Panc1 (cell line): ENCODE data around the gene MRAS. TPM values are rescaled to one million over a fixed set of nuclear protein-coding genes. Genes with fewer than 3 reads are reported as not detected.

ENCODE experiments used
- ATAC-seq: fragments of 200-7000 bp; cut with Tn5 transposase; 2 replicates; pipeline ENCODE4 v1.9.1; 2020; ENCODE audit warnings: mild to moderate bottlenecking, moderate library complexity
- BruUV-seq: library from RNA; stranded (reverse); fragments of 400-500 nt; replicated peaks from 2 replicates; lab custom pipeline; 2021; lab: Mats Ljungman, UMichigan
- CTCF ChIA-PET: fragments of 300-600 bp; sonication (Branson Sonifier 250); formaldehyde crosslinking; loops from one replicate; lab custom pipeline; 2022; ENCODE audit warnings: antibody characterized with exemption; lab: Charles Lee
- POLR2A ChIA-PET: fragments of 300-600 bp; sonication (Branson Sonifier 250); formaldehyde crosslinking; loops from one replicate; lab custom pipeline; 2022; ENCODE audit warnings: antibody characterized with exemption; lab: Charles Lee
- DNase-seq: peaks from one replicate; pipeline ENCODE4 v3.0.0-alpha.2; 2010; ENCODE audit warnings: low read depth, low spot score
- H3K27ac ChIP-seq: 2 replicates; pipeline ENCODE4 v1.5.1; 2011; ENCODE audit warnings: mild to moderate bottlenecking, low read length, inconsistent platforms
- H3K27me3 ChIP-seq: fragments of 200-500 bp; sonication (Bioruptor generic); 2 replicates; pipeline ENCODE4 v1.6.0; 2014; ENCODE audit warnings: low read length, inconsistent platforms; ENCODE audit not compliant: control insufficient read depth, insufficient read depth
- H3K36me3 ChIP-seq: fragments of 200-500 bp; sonication (Bioruptor generic); 2 replicates; pipeline ENCODE4 v1.5.1; 2014; ENCODE audit warnings: inconsistent platforms, mild to moderate bottlenecking, low read length, moderate library complexity; ENCODE audit not compliant: control insufficient read depth, insufficient read depth
- H3K4me1 ChIP-seq: 2 replicates; pipeline ENCODE4 v1.5.1; 2011; ENCODE audit warnings: inconsistent platforms, mild to moderate bottlenecking, low read length, moderate library complexity; ENCODE audit not compliant: control insufficient read depth, insufficient read depth
- H3K4me3 ChIP-seq, 2 experiments: 2 replicates each; pipeline ENCODE4 v1.5.1; 2011 to 2012; ENCODE audit warnings: low read depth in 2 of 2, low read length in 2 of 2, mild to moderate bottlenecking in 2 of 2, inconsistent platforms in 1 of 2, moderate library complexity in 1 of 2
- H3K9me3 ChIP-seq: fragments of 200-500 bp; sonication (Bioruptor generic); 2 replicates; pipeline ENCODE4 v1.5.1; 2014; ENCODE audit warnings: low read depth, mild to moderate bottlenecking, inconsistent platforms, low read length, moderate library complexity; ENCODE audit not compliant: control insufficient read depth, insufficient read depth
- CTCF ChIP-seq: fragments of 450-650 bp; IDR thresholded peaks from 2 replicates; pipeline ENCODE4 v1.5.1; 2017; ENCODE audit warnings: mild to moderate bottlenecking
- POLR2AphosphoS5 ChIP-seq: IDR thresholded peaks from 2 replicates; pipeline ENCODE4 v1.6.1; 2012; ENCODE audit warnings: mild to moderate bottlenecking, low read depth, low read length, moderate library complexity
- REST ChIP-seq, 2 experiments: IDR thresholded peaks; 2 replicates each; pipeline ENCODE4 v1.6.1; 2011 to 2012; ENCODE audit warnings: low read depth in 2 of 2, control low read depth in 1 of 2, low read length in 1 of 2, mild to moderate bottlenecking in 1 of 2, moderate library complexity in 1 of 2; ENCODE audit not compliant: insufficient read depth in 1 of 2
- SIN3A ChIP-seq: IDR thresholded peaks from 2 replicates; pipeline ENCODE4 v1.6.1; 2012; ENCODE audit warnings: low read depth, mild to moderate bottlenecking, low read length, moderate library complexity, borderline replicate concordance; ENCODE audit not compliant: insufficient read depth
- TCF7L2 ChIP-seq: IDR thresholded peaks from 2 replicates; pipeline ENCODE4 v1.6.1; 2011; ENCODE audit warnings: mild to moderate bottlenecking, low read depth, low read length, inconsistent platforms
- in situ Hi-C: cut with HindIII; loops from 2 replicates; pipeline ENCODE4 v1.10.0; 2016; ENCODE audit warnings: low sequenced_read_pairs, low pct_unique_long_range_greater_than_20kb
- intact Hi-C: fragments of 100-400 bp; cut with micrococcal nuclease; formaldehyde crosslinking; loops from one replicate; pipeline ENCODE4 v1.10.0; 2022; ENCODE audit not compliant: unreplicated experiment
- total RNA-seq: library from RNA; stranded (reverse); gene quantifications from one replicate; pipeline ENCODE4 v1.2.1, GENCODE V29; 2021; ENCODE audit not compliant: unreplicated experiment

MRAS gene
- total RNA-seq, 1 experiment from 2014 or later, result 14.2 TPM

- TF ChIP-seq POLR2AphosphoS5 (no peak), CTCF (no peak), TCF7L2 (no peak), SIN3A (no peak), REST (IDR thresholded peaks at IDR 0.05; ENCODE audit: insufficient read depth in 1 of 2, low read depth in 2 of 2, low read length in 1 of 2) (no peak)
- Histone ChIP-seq H3K9me3 (no peaks in the 10 kb centered on the region; the same call in 1 of the 2 replicates), H3K27ac (no peak overlapping the region), H3K36me3 (no peaks in the 10 kb centered on the region), H3K4me1 (no peaks in the 10 kb centered on the region), H3K4me3 (no peak overlapping the region), H3K27me3 (peaks cover 4% of the 10 kb centered on the region; the same call in 1 of the 2 replicates)
- ATAC-seq, result no peak
- ChIA-PET CTCF (interaction anchor here (0.6 kb wide), 1 partner anchor 302 kb away, joined by 4 read pairs; no protein-coding TSS in a partner anchor), POLR2A (no interaction called here)
- in situ Hi-C loops, result no loop called here
- no TSS peak for BruUV-seq
- intact Hi-C loops, result no loop called here
- no peak for DNase-seq
These were observed 81.3 kb downstream of the MRAS start for GRCh38 chr3:138429665-138430064.

GRCh38 chr3:138432576-138433240 lies 84.3 kb downstream of the MRAS start:
- Histone ChIP-seq H3K4me3 (no peak overlapping the region), H3K27ac (no peak overlapping the region), H3K36me3 (no peaks in the 10 kb centered on the region), H3K27me3 (peaks cover 4% of the 10 kb centered on the region; the same call in 1 of the 2 replicates), H3K9me3 (no peaks in the 10 kb centered on the region; the same call in 1 of the 2 replicates), H3K4me1 (no peaks in the 10 kb centered on the region)
- in situ Hi-C loops (no loop called here), intact Hi-C loops (no loop called here)
- TF ChIP-seq POLR2AphosphoS5 (no peak), REST (IDR thresholded peaks at IDR 0.05; ENCODE audit: insufficient read depth in 1 of 2, low read depth in 2 of 2, low read length in 1 of 2) (no peak), CTCF (no peak), TCF7L2 (no peak), SIN3A (no peak)
- BruUV-seq, result no TSS peak
- CTCF ChIA-PET, result no interaction called here
- DNase-seq (no peak), ATAC-seq (no peak)
- POLR2A ChIA-PET, result no interaction called here
